K562 (cell line): ENCODE measurements around the gene KCNJ14. TPM values are rescaled to one million over a fixed set of nuclear protein-coding genes. Genes with fewer than 3 reads are reported as not detected.

ENCODE experiments used
- ADNP ChIP-seq: fragments of 200-800 bp; sonication (Bioruptor generic); IDR thresholded peaks from 2 replicates; pipeline ENCODE4 v1.6.1; 2016; ENCODE audit warnings: missing genetic modification characterization, missing compliant biosample characterization
- ARID3B ChIP-seq: fragments of 250-450 bp; sonication (Bioruptor Pico); IDR thresholded peaks from 2 replicates; pipeline ENCODE4 v1.4.0; 2020; ENCODE audit warnings: borderline replicate concordance
- BMI1 ChIP-seq: fragments of 150-350 bp; IDR thresholded peaks from 2 replicates; pipeline ENCODE4 v1.6.1; 2014; ENCODE audit warnings: low read length
- CBFA2T2 ChIP-seq: fragments of 450-650 bp; conservative IDR thresholded peaks from 2 replicates; pipeline ENCODE4 v1.6.1; 2017; ENCODE audit warnings: mild to moderate bottlenecking
- CBFA2T3 ChIP-seq: fragments of 450-650 bp; IDR thresholded peaks from 2 replicates; pipeline ENCODE4 v1.6.1; 2017
- CTCFL ChIP-seq: IDR thresholded peaks from 2 replicates; pipeline ENCODE4 v1.6.1; 2011; ENCODE audit warnings: borderline replicate concordance, low read depth, mild to moderate bottlenecking, moderate library complexity, low read length; ENCODE audit not compliant: insufficient read depth, poor library complexity, severe bottlenecking
- DACH1 ChIP-seq: fragments of 450-650 bp; IDR thresholded peaks from 2 replicates; pipeline ENCODE4 v1.6.1; 2018; ENCODE audit not compliant: partially characterized antibody
- DPF2 ChIP-seq: fragments of 450-650 bp; IDR thresholded peaks from 2 replicates; pipeline ENCODE4 v1.6.1; 2016
- ELK1 ChIP-seq: sonication (generic); formaldehyde crosslinking; IDR thresholded peaks from 2 replicates; pipeline ENCODE4 v1.8.1; 2022; ENCODE audit warnings: missing genetic modification reagents
- GMEB1 ChIP-seq: fragments of 250-450 bp; sonication (Bioruptor Pico); IDR thresholded peaks from 2 replicates; pipeline ENCODE4 v1.4.0; 2020; ENCODE audit warnings: mild to moderate bottlenecking
- IFI16 ChIP-seq: fragments of 250-450 bp; sonication (Bioruptor Pico); IDR thresholded peaks from 2 replicates; pipeline ENCODE4 v2.1.2; 2022; ENCODE audit warnings: mild to moderate bottlenecking, inconsistent platforms
- JUND ChIP-seq, 2 experiments: IDR thresholded peaks; 2 replicates in 1 of 2; 3 replicates in 1 of 2; pipeline ENCODE4 v1.6.1; 2011; ENCODE audit warnings: borderline replicate concordance in 2 of 2, low read depth in 2 of 2, low read length in 2 of 2, improper control_type of control experiment in 1 of 2, missing biosample characterization in 1 of 2, missing genetic modification characterization in 1 of 2, missing genetic modification reagents in 1 of 2
- MCM3 ChIP-seq: fragments of 450-650 bp; IDR thresholded peaks from 2 replicates; pipeline ENCODE4 v1.6.1; 2016
- MCM5 ChIP-seq: fragments of 450-650 bp; IDR thresholded peaks from 2 replicates; pipeline ENCODE4 v1.6.1; 2016; ENCODE audit warnings: low read depth
- MYNN ChIP-seq, 2 experiments: sonication (generic); formaldehyde crosslinking in 1 of 2; IDR thresholded peaks; 2 replicates each; pipeline versions ENCODE4 v1.5.0 to v1.6.1; 2016 to 2020; ENCODE audit warnings: antibody characterized with exemption in 1 of 2, missing genetic modification reagents in 1 of 2
- NCOA1 ChIP-seq: fragments of 450-650 bp; IDR thresholded peaks from 2 replicates; pipeline ENCODE4 v1.6.1; 2016; ENCODE audit warnings: low read depth
- NFE2L1 ChIP-seq: fragments of 450-650 bp; IDR thresholded peaks from 2 replicates; pipeline ENCODE4 v1.6.1; 2016; ENCODE audit warnings: missing genetic modification characterization, low read depth, mild to moderate bottlenecking, missing compliant biosample characterization, moderate library complexity, borderline replicate concordance
- NFIC ChIP-seq: fragments of 450-650 bp; IDR thresholded peaks from 2 replicates; pipeline ENCODE4 v1.6.1; 2017; ENCODE audit warnings: mild to moderate bottlenecking, inconsistent platforms
- PPARD ChIP-seq: fragments of 250-450 bp; sonication (Bioruptor Pico); IDR thresholded peaks from 2 replicates; pipeline ENCODE4 v1.8.0; 2022; ENCODE audit warnings: inconsistent platforms, mild to moderate bottlenecking, moderate library complexity
- TBP ChIP-seq: optimal IDR thresholded peaks from 2 replicates; pipeline ENCODE3; 2011; ENCODE audit warnings: low read depth, low read length, improper control_type of control experiment
- TCF3 ChIP-seq: sonication (generic); formaldehyde crosslinking; IDR thresholded peaks from 2 replicates; pipeline ENCODE4 v1.4.0; 2020; ENCODE audit warnings: mild to moderate bottlenecking, missing genetic modification reagents
- TFE3 ChIP-seq: fragments of 450-650 bp; formaldehyde crosslinking; IDR thresholded peaks from 2 replicates; pipeline ENCODE4 v1.4.0; 2020; ENCODE audit warnings: mild to moderate bottlenecking, mixed read lengths
- ZNF589 ChIP-seq: fragments of 200-800 bp; sonication (Bioruptor generic); IDR thresholded peaks from 2 replicates; pipeline ENCODE4 v1.6.1; 2016; ENCODE audit warnings: low read depth, missing genetic modification characterization, missing compliant biosample characterization
- polyA plus RNA-seq, 8 experiments: library from polyadenylated mRNA; depleted of rRNA in 4 of 8; stranded (reverse) in 5 of 8; unstranded in 3 of 8; fragments of >200 nt; fragmentation: Nextera tagmentation in 2 of 8; fragmentation: Illumina TruSeq in 1 of 8; extraction: Ambion mirVana in 2 of 8; extraction: Trizol in 1 of 8; gene quantifications; 2 replicates each; pipeline versions ENCODE4 v1.2.1 to v1.2.3, GENCODE V29; 2011 to 2014; ENCODE audit warnings: inconsistent platforms in 1 of 8, missing spikeins in 1 of 8
- total RNA-seq, 7 experiments: library from RNA; depleted of rRNA in 6 of 7; stranded (reverse); fragments of >200 nt in 6 of 7; fragmentation: Illumina TruSeq in 2 of 7; extraction: Trizol in 2 of 7; gene quantifications; 2 replicates each; pipeline versions ENCODE4 v1.2.1 to v1.2.3, GENCODE V29; 2011 to 2021; ENCODE audit warnings: low replicate concordance in 1 of 7

The KCNJ14 gene
- total and polyA plus RNA-seq, 9 of the 15 experiments (the other 6 are each of a cell fraction or from before 2014, with no cell fraction given): 0.15 to 1.6 (median 0.49) TPM

GRCh38 chr19:48445256-48445605 lies 10.1 kb upstream of the KCNJ14 start (continued):
- TF ChIP-seq TFE3 (CRISPR knock-in tag): no peak
- no peak for TF ChIP-seq NFE2L1 (tag)
- no peak for TF ChIP-seq PPARD (CRISPR knock-in tag)
- TF ChIP-seq DACH1: peak; percentile 82
- peak; percentile 96 for TF ChIP-seq TBP
- no peak for TF ChIP-seq JUND (IDR thresholded peaks at IDR 0.05; ENCODE audit: borderline replicate concordance, low read depth, low read length)
- 0 out of 3 replicates have a peak, but pooled peaks have one; percentile 8 for TF ChIP-seq JUND (tag; IDR thresholded peaks at IDR 0.05; ENCODE audit: borderline replicate concordance, low read depth, low read length)
- TF ChIP-seq NCOA1: no peak
- no peak for TF ChIP-seq IFI16 (CRISPR knock-in tag)
- TF ChIP-seq MYNN (IDR thresholded peaks at IDR 0.05): peak; percentile 65; the same call in 1 of the 2 replicates
- TF ChIP-seq MYNN (CRISPR knock-in tag; IDR thresholded peaks at IDR 0.05): no peak
- TF ChIP-seq GMEB1: no peak
- no peak for TF ChIP-seq MCM3
- TF ChIP-seq CBFA2T2: no peak
- TF ChIP-seq MCM5: no peak
- 0 out of 2 replicates have a peak, but pooled peaks have one; percentile 5 for TF ChIP-seq NFIC
- 0 out of 2 replicates have a peak, but pooled peaks have one; percentile 40 for TF ChIP-seq TCF3
- TF ChIP-seq BMI1: no peak
- peak; percentile 39 for TF ChIP-seq DPF2
- TF ChIP-seq CTCFL: peak; percentile 21
- TF ChIP-seq ELK1 (CRISPR knock-in tag): no peak
- peak; percentile 48 for TF ChIP-seq CBFA2T3
- no peak for TF ChIP-seq ADNP (tag)
- no peak for TF ChIP-seq ZNF589 (CRISPR knock-in tag)
- TF ChIP-seq ARID3B (CRISPR knock-in tag): no peak
